Keratinocyte (primary cell): Measurements from ENCODE around the gene ST3GAL6. TPM values are rescaled to one million over a fixed set of nuclear protein-coding genes. Genes with fewer than 3 reads are reported as not detected.

Source experiments
- DNase-seq: peaks from one replicate; pipeline ENCODE4 v3.0.0-alpha.2; 2011; ENCODE audit warnings: low read depth, missing footprints, low spot score
- FAIRE-seq: peaks from 2 replicates; lab custom pipeline; 2011; peaks lifted over from hg19 to GRCh38; lab: Jason Lieb, UNC
- H2AFZ ChIP-seq: 2 replicates; pipeline ENCODE4 v1.6.0; 2012; ENCODE audit warnings: low read length, control low read depth, inconsistent platforms; ENCODE audit not compliant: control insufficient read depth
- H3K27ac ChIP-seq: 2 replicates; pipeline ENCODE4 v1.5.1; 2011; ENCODE audit warnings: low read length; ENCODE audit not compliant: control insufficient read depth, insufficient read depth
- H3K27me3 ChIP-seq: 3 replicates; pipeline ENCODE4 v1.6.0; 2011; ENCODE audit warnings: low read length; ENCODE audit not compliant: control insufficient read depth, insufficient read depth; ENCODE audit errors: extremely low read depth
- H3K36me3 ChIP-seq, 2 experiments: 2 replicates in 1 of 2; 3 replicates in 1 of 2; pipeline ENCODE4 v1.5.1; 2011; ENCODE audit warnings: low read length in 2 of 2, mild to moderate bottlenecking in 1 of 2; ENCODE audit not compliant: control insufficient read depth in 2 of 2, insufficient read depth in 2 of 2; ENCODE audit errors: extremely low read depth in 1 of 2
- H3K4me1 ChIP-seq: 3 replicates; pipeline ENCODE4 v1.5.1; 2011; ENCODE audit warnings: low read length; ENCODE audit not compliant: control insufficient read depth, insufficient read depth; ENCODE audit errors: extremely low read depth
- H3K4me2 ChIP-seq: 3 replicates; pipeline ENCODE4 v1.6.0; 2011; ENCODE audit warnings: low read depth, low read length; ENCODE audit not compliant: control insufficient read depth, insufficient read depth; ENCODE audit errors: extremely low read depth
- H3K4me3 ChIP-seq, 3 experiments: fragments of 200-600 bp in 1 of 3; sonication (generic) in 1 of 3; 2 replicates in 2 of 3; 3 replicates in 1 of 3; pipeline ENCODE4 v1.5.1; 2011 to 2016; ENCODE audit warnings: low read length in 3 of 3, mild to moderate bottlenecking in 3 of 3, control low read depth in 2 of 3, inconsistent platforms in 1 of 3, low read depth in 1 of 3, mixed read lengths in 1 of 3, mixed run types in 1 of 3, moderate library complexity in 1 of 3; ENCODE audit not compliant: control insufficient read depth in 2 of 3, insufficient read depth in 2 of 3; ENCODE audit errors: extremely low read depth in 1 of 3
- H3K79me2 ChIP-seq: 2 replicates; pipeline ENCODE4 v1.6.0; 2012; ENCODE audit warnings: low read length; ENCODE audit not compliant: control insufficient read depth, insufficient read depth
- H3K9ac ChIP-seq: 3 replicates; pipeline ENCODE4 v1.6.0; 2011; ENCODE audit warnings: low read length; ENCODE audit not compliant: control insufficient read depth, insufficient read depth; ENCODE audit errors: extremely low read depth
- H3K9me1 ChIP-seq: 3 replicates; pipeline ENCODE4 v1.6.0; 2011; ENCODE audit warnings: low read length; ENCODE audit not compliant: control insufficient read depth, insufficient read depth; ENCODE audit errors: extremely low read depth
- H3K9me3 ChIP-seq: 2 replicates; pipeline ENCODE4 v1.5.1; 2012; ENCODE audit warnings: low read depth, low read length; ENCODE audit not compliant: control insufficient read depth
- H4K20me1 ChIP-seq: 3 replicates; pipeline ENCODE4 v1.6.0; 2011; ENCODE audit warnings: low read length; ENCODE audit not compliant: control insufficient read depth, insufficient read depth; ENCODE audit errors: extremely low read depth
- EZH2 ChIP-seq: IDR thresholded peaks from one replicate; pipeline ENCODE4 v1.6.1; 2012; ENCODE audit warnings: inconsistent platforms, mild to moderate bottlenecking, low read length, moderate library complexity
- dilution Hi-C: fragments of 300-500 bp; cut with MboI; formaldehyde crosslinking; loops from one replicate; pipeline ENCODE4 v1.7.0; 2020; ENCODE audit warnings: low sequenced_read_pairs; ENCODE audit not compliant: extremely low pct_ligation_motif_present
- polyA plus RNA-seq, 5 experiments: library from polyadenylated mRNA; depleted of rRNA in 3 of 5; stranded (reverse) in 3 of 5; stranded (forward) in 1 of 5; unstranded in 1 of 5; fragments of >200 nt; gene quantifications; 1 replicate in 1 of 5; 2 replicates in 3 of 5; 3 replicates in 1 of 5; pipeline versions ENCODE4 v1.2.1 to v1.2.3, GENCODE V29; 2011 to 2012; ENCODE audit warnings: missing spikeins in 2 of 5, low read depth in 1 of 5, low replicate concordance in 1 of 5
- TF ChIP-seq, protein P1 (sequence below), 3 experiments: IDR thresholded peaks in 1 of 3; conservative IDR thresholded peaks in 1 of 3; optimal IDR thresholded peaks in 1 of 3; 2 replicates in 2 of 3; 3 replicates in 1 of 3; pipeline versions ENCODE3 to v1.5.1; 2011; ENCODE audit warnings: low read length in 3 of 3, mild to moderate bottlenecking in 3 of 3, moderate library complexity in 2 of 3, control low read depth in 1 of 3, inconsistent platforms in 1 of 3; ENCODE audit not compliant: insufficient read depth in 2 of 3; ENCODE audit errors: extremely low read depth in 1 of 3

The ST3GAL6 gene
- polyA plus RNA-seq, 1 donor (not counting 4 experiments of a cell fraction or from before 2014, with no cell fraction given), result 5.3 TPM

DNA sequence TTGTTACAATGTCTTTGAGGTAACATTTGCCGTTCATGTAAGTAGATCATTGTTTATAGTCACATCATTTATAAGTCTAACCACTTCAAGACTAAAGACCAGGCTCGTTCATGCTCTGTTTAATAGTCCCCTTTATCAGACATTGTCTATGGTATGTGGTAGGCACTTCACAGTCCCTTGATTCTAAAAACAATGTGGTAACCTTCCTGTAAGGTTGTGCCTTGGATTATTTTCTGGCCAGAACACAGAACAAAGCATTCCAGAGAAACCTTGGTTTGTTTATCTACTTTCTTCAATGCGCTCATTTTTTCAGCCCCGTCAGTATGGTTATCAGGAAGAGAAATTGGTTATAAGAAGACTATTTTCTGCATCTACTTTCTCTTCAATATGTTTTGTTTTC lies 16.3 kb upstream of the ST3GAL6 start:
- H3K4me1 ChIP-seq, result peaks cover 2% of the 10 kb centered on the region
- peaks cover 1% of the 10 kb centered on the region for H3K79me2 ChIP-seq
- H3K36me3 ChIP-seq, result no peaks in the 10 kb centered on the region
- H3K4me3 ChIP-seq, result no peak overlapping the region
- no peaks in the 10 kb centered on the region for H3K9me1 ChIP-seq
- H3K9me3 ChIP-seq, result no peaks in the 10 kb centered on the region
- H3K27me3 ChIP-seq, result no peaks in the 10 kb centered on the region
- dilution Hi-C loops, result no loop called here
- TF ChIP-seq, protein P1, sequence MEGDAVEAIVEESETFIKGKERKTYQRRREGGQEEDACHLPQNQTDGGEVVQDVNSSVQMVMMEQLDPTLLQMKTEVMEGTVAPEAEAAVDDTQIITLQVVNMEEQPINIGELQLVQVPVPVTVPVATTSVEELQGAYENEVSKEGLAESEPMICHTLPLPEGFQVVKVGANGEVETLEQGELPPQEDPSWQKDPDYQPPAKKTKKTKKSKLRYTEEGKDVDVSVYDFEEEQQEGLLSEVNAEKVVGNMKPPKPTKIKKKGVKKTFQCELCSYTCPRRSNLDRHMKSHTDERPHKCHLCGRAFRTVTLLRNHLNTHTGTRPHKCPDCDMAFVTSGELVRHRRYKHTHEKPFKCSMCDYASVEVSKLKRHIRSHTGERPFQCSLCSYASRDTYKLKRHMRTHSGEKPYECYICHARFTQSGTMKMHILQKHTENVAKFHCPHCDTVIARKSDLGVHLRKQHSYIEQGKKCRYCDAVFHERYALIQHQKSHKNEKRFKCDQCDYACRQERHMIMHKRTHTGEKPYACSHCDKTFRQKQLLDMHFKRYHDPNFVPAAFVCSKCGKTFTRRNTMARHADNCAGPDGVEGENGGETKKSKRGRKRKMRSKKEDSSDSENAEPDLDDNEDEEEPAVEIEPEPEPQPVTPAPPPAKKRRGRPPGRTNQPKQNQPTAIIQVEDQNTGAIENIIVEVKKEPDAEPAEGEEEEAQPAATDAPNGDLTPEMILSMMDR (optimal IDR thresholded peaks at IDR 0.05 in 1 of 3, IDR thresholded peaks at IDR 0.05 in 1 of 3, conservative IDR thresholded peaks at IDR 0.05 in 1 of 3; ENCODE audit: extremely low read depth in 1 of 3, insufficient read depth in 2 of 3, low read length in 3 of 3), result no peak
- TF ChIP-seq EZH2, result no peak
- no peak overlapping the region for H3K27ac ChIP-seq
- H4K20me1 ChIP-seq, result no peaks in the 10 kb centered on the region
- H3K4me2 ChIP-seq, result no peak overlapping the region
- DNase-seq (no peak), FAIRE-seq (no peak)
- no peak overlapping the region for H2AFZ ChIP-seq
- H3K9ac ChIP-seq, result no peak overlapping the region

DNA sequence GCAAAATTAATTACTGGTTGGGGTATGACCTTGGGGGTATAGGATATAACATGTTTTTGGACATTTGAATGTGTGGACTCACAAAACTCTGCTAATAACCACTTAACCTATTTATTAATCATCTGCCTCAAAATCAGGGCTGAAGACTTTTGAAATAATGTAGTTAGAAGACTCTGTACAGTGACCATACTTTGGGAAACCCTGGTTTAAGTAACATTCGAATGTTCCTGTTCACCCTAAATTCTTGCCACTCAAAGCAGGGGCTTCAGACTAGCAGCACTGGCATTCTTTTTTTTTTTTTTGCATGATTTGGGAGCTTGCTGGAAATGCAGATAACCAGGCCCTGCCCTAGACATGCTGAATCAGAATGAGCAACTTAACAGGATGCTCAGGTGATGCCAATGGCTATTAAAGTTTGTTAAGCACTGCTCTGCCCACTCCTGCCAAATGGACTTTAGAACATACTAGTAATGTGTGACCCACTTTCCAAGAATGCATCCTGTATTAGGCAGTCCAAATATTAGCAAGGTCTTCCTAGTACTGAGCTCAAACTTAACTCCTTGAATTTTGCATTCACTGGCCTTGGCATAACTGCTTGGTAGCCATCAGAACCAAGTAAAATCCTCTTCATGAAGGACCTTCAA lies 12.7 kb upstream of the ST3GAL6 start:
- H3K27ac ChIP-seq, result no peak overlapping the region
- H3K4me1 ChIP-seq, result no peaks in the 10 kb centered on the region
- H2AFZ ChIP-seq, result no peak overlapping the region
- dilution Hi-C loops, result no loop called here
- no peaks in the 10 kb centered on the region for H3K27me3 ChIP-seq
- no peaks in the 10 kb centered on the region for H3K9me3 ChIP-seq
- no peak for DNase-seq
- no peak overlapping the region for H3K4me2 ChIP-seq
- H3K4me3 ChIP-seq, result no peak overlapping the region
- peak; percentile 9 for FAIRE-seq
- H4K20me1 ChIP-seq, result no peaks in the 10 kb centered on the region
- H3K79me2 ChIP-seq, result peaks cover 1% of the 10 kb centered on the region
- TF ChIP-seq, protein P1 (optimal IDR thresholded peaks at IDR 0.05 in 1 of 3, IDR thresholded peaks at IDR 0.05 in 1 of 3, conservative IDR thresholded peaks at IDR 0.05 in 1 of 3; ENCODE audit: extremely low read depth in 1 of 3, insufficient read depth in 2 of 3, low read length in 3 of 3), result no peak
- TF ChIP-seq EZH2, result no peak
- no peaks in the 10 kb centered on the region for H3K36me3 ChIP-seq
- H3K9me1 ChIP-seq, result no peaks in the 10 kb centered on the region
- no peak overlapping the region for H3K9ac ChIP-seq
